Left lung (tissue), 10 donors: ENCODE measurements around the gene ZNF407. TPM values are rescaled to one million over a fixed set of nuclear protein-coding genes. Genes with fewer than 3 reads are reported as not detected.

Experiments
- ATAC-seq: fragments of 200-7000 bp; cut with Tn5 transposase; one replicate; pipeline ENCODE4 v1.9.1; 2020; ENCODE audit warnings: moderate library complexity
- DNase-seq, 4 donors: peaks; one replicate each; pipeline ENCODE4 v3.0.0-alpha.2; 2013 to 2020
- H3K27ac ChIP-seq, 2 donors: fragments of 200-600 bp; sonication (generic) in 1 of 2; one replicate each; pipeline versions ENCODE4 v1.5.0 to v1.8.0; 2020 to 2021
- H3K27me3 ChIP-seq, 2 donors: fragments of 200-600 bp; sonication (generic) in 1 of 2; one replicate each; pipeline versions ENCODE4 v1.5.0 to v1.8.0; 2020 to 2021
- H3K36me3 ChIP-seq, 2 donors: fragments of 200-600 bp; sonication (generic) in 1 of 2; one replicate each; pipeline versions ENCODE4 v1.5.0 to v1.8.0; 2020 to 2021
- H3K4me1 ChIP-seq, 2 donors: fragments of 200-600 bp; one replicate each; pipeline ENCODE4 v1.8.0; 2021
- H3K4me3 ChIP-seq, 2 donors: fragments of 200-600 bp; sonication (generic) in 1 of 2; one replicate each; pipeline versions ENCODE4 v1.5.0 to v1.8.0; 2020 to 2021; ENCODE audit warnings: mild to moderate bottlenecking in 1 of 2
- H3K9me3 ChIP-seq, 2 donors: fragments of 200-600 bp; sonication (generic) in 1 of 2; one replicate each; pipeline versions ENCODE4 v1.5.0 to v1.8.0; 2020 to 2021
- CTCF ChIP-seq, 2 donors: fragments of 200-600 bp; sonication (generic) in 1 of 2; IDR thresholded peaks; one replicate each; pipeline versions ENCODE4 v1.5.0 to v1.8.0; 2021; ENCODE audit warnings: antibody characterized with exemption in 2 of 2
- intact Hi-C, 2 donors: fragments of 100-400 bp; cut with DNase I; formaldehyde crosslinking; loops; one replicate each; pipeline versions ENCODE4 v1.11.2 to v1.14.2; 2022
- polyA plus RNA-seq, 6 donors: library from polyadenylated mRNA; unstranded; fragments of 120-200 nt; gene quantifications; one replicate each; pipeline ENCODE4 v1.2.1, GENCODE V29; 2013; ENCODE audit not compliant: insufficient read length in 6 of 6
- total RNA-seq, 2 donors: library from RNA; stranded (reverse); fragmentation: NEBNext Ultra II Directional; extraction: Animal tissue kit (Norgen Biotek cat#: 25700); gene quantifications; one replicate each; pipeline ENCODE4 v1.2.1, GENCODE V29; 2021
- donor health status: DM: no; HTN: yes; CAD: no.
- donor health status: DM: no; HTN: no; CAD: no.

Gene ZNF407
- total and polyA plus RNA-seq, 8 donors = 10.3 to 16.7 (median 11.3) TPM

- intact Hi-C loops = no loop called here
- H3K4me1 ChIP-seq = no peaks in the 10 kb centered on the region
- peaks cover 0 to 24% of the 10 kb centered on the region in 2 donors for H3K36me3 ChIP-seq
- no peaks in the 10 kb centered on the region for H3K9me3 ChIP-seq
- no peak for TF ChIP-seq CTCF (IDR thresholded peaks at IDR 0.05)
- no peaks in the 10 kb centered on the region for H3K27me3 ChIP-seq
- H3K27ac ChIP-seq = no peak overlapping the region
- H3K4me3 ChIP-seq = no peak overlapping the region
- no peak for ATAC-seq
- no peak for DNase-seq
These were observed 85.9 kb downstream of the ZNF407 start for GRCh38 chr18:74683573-74683972.

GRCh38 chr18:74689251-74689650, 91.6 kb downstream of the ZNF407 start:
- H3K4me3 ChIP-seq = no peak overlapping the region
- no peak overlapping the region for H3K27ac ChIP-seq
- H3K9me3 ChIP-seq = no peaks in the 10 kb centered on the region
- TF ChIP-seq CTCF (IDR thresholded peaks at IDR 0.05) = no peak
- DNase-seq = no peak
- H3K36me3 ChIP-seq = peaks cover 0 to 12% of the 10 kb centered on the region in 2 donors
- no peaks in the 10 kb centered on the region for H3K27me3 ChIP-seq
- intact Hi-C loops = no loop called here
- H3K4me1 ChIP-seq = no peaks in the 10 kb centered on the region
- ATAC-seq = no peak

- no peak overlapping the region for H3K27ac ChIP-seq
- intact Hi-C loops = no loop called here
- H3K4me3 ChIP-seq = no peak overlapping the region
- ATAC-seq (no peak), DNase-seq (no peak)
- H3K27me3 ChIP-seq = no peaks in the 10 kb centered on the region
- H3K4me1 ChIP-seq = no peaks in the 10 kb centered on the region
- H3K36me3 ChIP-seq = no peaks in the 10 kb centered on the region
- no peaks in the 10 kb centered on the region for H3K9me3 ChIP-seq
- no peak for TF ChIP-seq CTCF (IDR thresholded peaks at IDR 0.05)
These were observed 94.8 kb downstream of the ZNF407 start for GRCh38 chr18:74692367-74693013.

- no peak for ATAC-seq
- H3K4me1 ChIP-seq = no peaks in the 10 kb centered on the region
- DNase-seq = no peak
- H3K9me3 ChIP-seq = no peaks in the 10 kb centered on the region
- no peak for TF ChIP-seq CTCF (IDR thresholded peaks at IDR 0.05)
- H3K27ac ChIP-seq = no peak overlapping the region
- no peak overlapping the region for H3K4me3 ChIP-seq
- no peaks in the 10 kb centered on the region for H3K27me3 ChIP-seq
- no peaks in the 10 kb centered on the region for H3K36me3 ChIP-seq
- intact Hi-C loops = no loop called here
These were observed 96.8 kb downstream of the ZNF407 start for GRCh38 chr18:74694436-74694835.

- Histone ChIP-seq H3K27me3 (no peaks in the 10 kb centered on the region), H3K27ac (no peak overlapping the region), H3K4me1 (no peaks in the 10 kb centered on the region), H3K4me3 (no peak overlapping the region), H3K9me3 (no peaks in the 10 kb centered on the region), H3K36me3 (no peaks in the 10 kb centered on the region)
- DNase-seq = no peak
- no peak for ATAC-seq
- intact Hi-C loops = no loop called here
- TF ChIP-seq CTCF (IDR thresholded peaks at IDR 0.05) = no peak
These were observed 97.5 kb downstream of the ZNF407 start for GRCh38 chr18:74695170-74695569.
